Skeletal muscle tissue (tissue), 4 donors: ENCODE results near the gene SYNDIG1L. TPM values are rescaled to one million over a fixed set of nuclear protein-coding genes. Genes with fewer than 3 reads are reported as not detected.

Experiments
- H3K27ac ChIP-seq: one replicate; pipeline ENCODE4 v1.7.0; 2013; ENCODE audit warnings: mild to moderate bottlenecking, low read depth, low read length, inconsistent platforms
- H3K27me3 ChIP-seq, 3 donors: one replicate each; pipeline ENCODE4 v1.7.0; 2013; ENCODE audit warnings: low read length in 3 of 3; ENCODE audit not compliant: control insufficient read depth in 3 of 3, insufficient read depth in 3 of 3
- H3K36me3 ChIP-seq, 3 donors: one replicate each; pipeline ENCODE4 v1.7.0; 2013; ENCODE audit warnings: low read length in 3 of 3; ENCODE audit not compliant: control insufficient read depth in 3 of 3, insufficient read depth in 3 of 3
- H3K4me1 ChIP-seq, 3 donors: one replicate each; pipeline ENCODE4 v1.7.0; 2013; ENCODE audit warnings: low read length in 3 of 3, mild to moderate bottlenecking in 3 of 3; ENCODE audit not compliant: control insufficient read depth in 3 of 3, insufficient read depth in 3 of 3
- H3K4me3 ChIP-seq, 3 donors: one replicate each; pipeline ENCODE4 v1.7.0; 2013; ENCODE audit warnings: low read length in 3 of 3
- H3K9ac ChIP-seq, 3 donors: one replicate each; pipeline ENCODE4 v1.7.0; 2013; ENCODE audit warnings: low read length in 3 of 3, mild to moderate bottlenecking in 3 of 3, moderate library complexity in 2 of 3, low read depth in 1 of 3
- H3K9me3 ChIP-seq, 3 donors: one replicate each; pipeline ENCODE4 v1.7.0; 2013; ENCODE audit warnings: low read length in 3 of 3; ENCODE audit not compliant: control insufficient read depth in 3 of 3
- total RNA-seq: library from RNA; depleted of rRNA; stranded (reverse); fragments of >200 nt; gene quantifications from one replicate; pipeline ENCODE4 v1.2.3, GENCODE V29; 2014
- donor health status: Osteomylitis.

SYNDIG1L gene
- total RNA-seq, 1 donor from 2014 or later, result under 0.01 TPM

DNA sequence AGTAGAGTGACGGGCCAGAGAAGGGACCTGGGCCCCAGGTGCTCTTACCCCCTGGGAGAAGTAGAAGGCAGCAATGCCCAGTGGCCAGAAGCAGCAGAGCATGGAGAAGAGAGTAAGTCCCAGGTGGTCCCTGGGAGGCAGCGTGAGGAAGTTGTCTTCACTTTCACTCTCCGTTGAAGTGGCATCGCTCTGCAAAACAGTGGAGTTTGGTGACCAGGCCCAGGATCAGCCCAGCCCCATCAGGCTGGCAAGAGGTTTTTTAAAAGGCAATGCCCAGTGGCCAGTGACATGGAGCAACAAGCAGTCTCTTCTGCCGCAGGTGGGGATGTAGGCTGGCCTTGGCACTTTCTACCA, 18.2 kb downstream of the SYNDIG1L start:
- H3K9ac ChIP-seq, result no peak overlapping the region
- H3K27ac ChIP-seq, result no peak overlapping the region
- no peaks in the 10 kb centered on the region for H3K36me3 ChIP-seq
- no peak overlapping the region for H3K4me3 ChIP-seq
- no peaks in the 10 kb centered on the region for H3K4me1 ChIP-seq
- no peaks in the 10 kb centered on the region for H3K9me3 ChIP-seq
- H3K27me3 ChIP-seq, result peaks cover 19 to 37% (median 36%) of the 10 kb centered on the region in 3 donors

GRCh38 chr14:74407021-74407800, 18.8 kb downstream of the SYNDIG1L start:
- no peaks in the 10 kb centered on the region for H3K9me3 ChIP-seq
- H3K27ac ChIP-seq, result no peak overlapping the region
- peaks cover under 1 to 4% (median under 1%) of the 10 kb centered on the region in 3 donors for H3K4me1 ChIP-seq
- H3K4me3 ChIP-seq, result no peak overlapping the region
- H3K9ac ChIP-seq, result no peak overlapping the region
- no peaks in the 10 kb centered on the region for H3K36me3 ChIP-seq
- peaks cover 15 to 37% (median 32%) of the 10 kb centered on the region in 3 donors for H3K27me3 ChIP-seq

DNA sequence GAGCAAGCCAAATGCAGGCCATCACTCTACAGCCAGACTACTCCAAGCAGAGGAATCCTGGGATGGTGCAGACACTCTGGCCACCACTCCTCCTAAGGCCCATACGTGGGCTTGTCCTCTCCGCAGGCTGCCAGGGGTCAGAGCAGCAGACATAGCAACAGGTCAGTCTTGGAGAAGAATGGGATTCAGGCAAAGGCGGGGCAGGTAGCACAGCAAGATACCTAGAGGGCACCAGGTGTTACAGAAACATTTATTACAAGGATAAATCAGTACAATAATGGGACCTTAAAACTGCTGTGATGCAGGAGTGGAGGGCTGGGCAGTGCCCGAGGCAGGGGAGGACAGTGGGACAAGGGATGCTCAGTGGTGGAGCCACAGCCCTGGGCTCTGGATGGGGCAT, 20.3 kb downstream of the SYNDIG1L start:
- Histone ChIP-seq H3K9me3 (no peaks in the 10 kb centered on the region), H3K9ac (no peak overlapping the region), H3K27ac (no peak overlapping the region), H3K27me3 (peaks cover 14 to 30% (median 30%) of the 10 kb centered on the region in 3 donors), H3K4me3 (no peak overlapping the region), H3K4me1 (peaks cover 13 to 19% (median 14%) of the 10 kb centered on the region in 3 donors), H3K36me3 (no peaks in the 10 kb centered on the region)

DNA sequence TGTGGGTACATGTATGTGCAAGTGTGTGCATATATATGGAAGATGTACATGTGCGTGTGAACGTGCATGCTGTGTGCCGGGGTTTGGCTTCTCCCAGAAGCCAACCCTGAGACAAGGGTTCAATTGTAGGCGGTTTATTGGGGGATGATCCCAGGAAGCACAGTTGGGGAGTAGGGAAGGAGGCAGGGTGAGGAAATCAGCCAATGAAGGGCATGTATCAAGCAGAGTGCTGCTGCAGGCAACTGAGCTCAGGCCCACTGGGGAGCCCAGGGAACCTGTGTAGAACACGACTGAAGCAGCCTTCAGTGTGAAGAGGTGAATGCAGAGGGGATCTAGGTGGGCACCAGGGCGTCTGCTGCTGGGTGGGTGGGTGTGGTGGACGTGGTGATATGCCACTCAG, 21.6 kb downstream of the SYNDIG1L start:
- Histone ChIP-seq H3K4me3 (no peak overlapping the region), H3K27ac (no peak overlapping the region), H3K27me3 (peaks cover 6 to 27% (median 23%) of the 10 kb centered on the region in 3 donors), H3K9ac (no peak overlapping the region), H3K9me3 (no peaks in the 10 kb centered on the region), H3K4me1 (peaks cover 13 to 20% (median 14%) of the 10 kb centered on the region in 3 donors), H3K36me3 (no peaks in the 10 kb centered on the region)

DNA sequence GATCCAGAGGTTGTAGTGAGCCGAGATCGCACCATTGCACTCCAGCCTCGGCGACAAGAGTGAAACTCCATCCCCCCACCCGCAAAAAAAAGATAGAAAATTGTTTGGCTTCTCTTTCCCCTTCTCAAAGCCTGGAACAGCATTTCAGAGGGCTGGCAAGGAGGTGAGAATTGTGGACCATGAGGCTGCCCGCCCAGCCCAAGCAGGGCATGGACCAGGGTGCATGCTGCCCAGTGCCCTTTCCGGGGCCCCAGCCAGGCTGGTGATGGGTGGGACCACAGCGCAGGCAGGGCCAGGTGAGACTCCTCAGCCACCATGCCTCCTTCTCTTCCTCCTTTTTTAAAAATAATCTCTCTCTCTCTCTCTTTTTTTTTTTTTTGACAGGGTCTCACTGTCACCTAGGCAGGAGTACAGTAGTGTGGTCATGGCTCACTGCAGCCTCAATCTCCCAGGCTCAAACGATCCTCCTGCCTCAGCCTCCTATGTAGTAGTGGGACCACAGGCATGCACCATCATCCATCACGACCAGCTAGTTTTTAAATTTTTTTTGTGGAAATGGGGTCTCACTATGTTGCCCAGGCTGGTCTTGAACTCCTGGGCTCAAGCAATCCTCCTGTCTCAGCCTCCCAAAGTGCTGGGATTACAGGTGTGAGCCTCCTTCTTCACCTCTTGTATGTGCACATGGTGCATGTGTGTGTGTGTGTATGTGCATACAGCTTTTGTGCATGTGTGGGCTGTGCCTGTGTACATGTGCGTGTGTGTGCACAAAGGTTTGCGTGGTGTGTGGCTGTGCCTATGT, 22.2 kb downstream of the SYNDIG1L start:
- Histone ChIP-seq H3K27me3 (peaks cover 6 to 27% (median 21%) of the 10 kb centered on the region in 3 donors), H3K36me3 (no peaks in the 10 kb centered on the region)

GRCh38 chr14:74402401-74403251, 23.4 kb downstream of the SYNDIG1L start:
- Histone ChIP-seq H3K27ac (no peak overlapping the region), H3K4me1 (peaks cover 13 to 20% (median 14%) of the 10 kb centered on the region in 3 donors), H3K36me3 (no peaks in the 10 kb centered on the region), H3K27me3 (peaks cover 6 to 27% (median 19%) of the 10 kb centered on the region in 3 donors), H3K9ac (peak overlapping the region in 1 of 3 donors; percentile 16), H3K4me3 (no peak overlapping the region), H3K9me3 (no peaks in the 10 kb centered on the region)

More for the DNA sequence above, 22.2 kb downstream of the SYNDIG1L start:
- Histone ChIP-seq H3K4me3 (no peak overlapping the region), H3K27ac (no peak overlapping the region), H3K9me3 (no peaks in the 10 kb centered on the region), H3K9ac (no peak overlapping the region), H3K4me1 (peaks cover 13 to 20% (median 14%) of the 10 kb centered on the region in 3 donors)

DNA sequence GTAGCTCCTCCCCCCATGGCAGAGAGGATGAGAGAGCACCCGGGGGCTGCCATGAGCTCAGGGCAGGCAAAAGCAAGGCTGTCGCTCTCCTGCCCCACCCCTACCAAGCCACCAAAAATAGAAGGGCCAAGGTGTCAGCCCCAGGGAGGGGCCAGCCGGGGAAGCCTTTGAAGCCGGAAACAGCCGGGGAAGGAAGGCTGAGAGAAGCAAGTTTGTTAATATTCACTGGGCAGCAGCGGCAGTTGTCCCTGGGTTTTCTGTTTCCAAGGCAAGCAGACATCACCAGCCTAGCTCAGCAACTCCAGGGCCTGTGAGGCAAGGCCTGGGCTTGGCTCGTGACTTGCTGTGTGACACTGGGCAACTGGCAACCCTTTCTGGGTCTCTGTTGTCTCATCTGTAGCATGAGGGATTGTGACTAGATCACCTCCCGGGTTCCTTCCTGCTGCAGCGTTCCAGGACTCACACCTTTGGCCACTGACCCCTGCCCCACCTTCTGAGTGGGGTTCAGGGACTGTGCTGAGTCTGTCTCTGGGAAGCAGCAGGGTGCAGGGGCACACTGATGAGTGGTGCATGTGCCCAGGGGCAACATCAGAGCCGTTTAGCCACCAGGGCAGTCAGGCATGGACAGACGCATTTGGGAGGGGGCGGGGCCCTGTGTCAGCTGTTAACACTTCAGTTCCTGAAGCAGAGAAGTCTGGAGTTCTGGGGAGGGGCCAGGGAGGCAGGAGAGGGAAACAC, 24.3 kb downstream of the SYNDIG1L start:
- peaks cover 9 to 23% (median 17%) of the 10 kb centered on the region in 3 donors for H3K27me3 ChIP-seq

GRCh38 chr14:74400919-74401503, 25.0 kb downstream of the SYNDIG1L start:
- Histone ChIP-seq H3K4me3 (peak overlapping the region in 1 of 3 donors; percentile 59), H3K4me1 (peaks cover 13 to 20% (median 14%) of the 10 kb centered on the region in 3 donors), H3K36me3 (no peaks in the 10 kb centered on the region), H3K27me3 (peaks cover 13 to 28% (median 14%) of the 10 kb centered on the region in 3 donors), H3K9ac (peak overlapping the region in 1 of 3 donors; percentile 40), H3K27ac (peak overlapping the region; percentile 25), H3K9me3 (no peaks in the 10 kb centered on the region)

More for the DNA sequence above, 24.3 kb downstream of the SYNDIG1L start:
- Histone ChIP-seq H3K4me3 (peak overlapping the region in 1 of 3 donors; percentile 59), H3K9me3 (no peaks in the 10 kb centered on the region), H3K4me1 (peaks cover 13 to 20% (median 14%) of the 10 kb centered on the region in 3 donors), H3K36me3 (no peaks in the 10 kb centered on the region), H3K9ac (peak overlapping the region; percentile 30 to 45 (median 40)), H3K27ac (peak overlapping the region; percentile 25)
